Measurements from ENCODE around the gene CIB1.
A peak's percentile ranks its signal among the peaks of the same experiment; 100 is the strongest.

Gene CIB1

DNA sequence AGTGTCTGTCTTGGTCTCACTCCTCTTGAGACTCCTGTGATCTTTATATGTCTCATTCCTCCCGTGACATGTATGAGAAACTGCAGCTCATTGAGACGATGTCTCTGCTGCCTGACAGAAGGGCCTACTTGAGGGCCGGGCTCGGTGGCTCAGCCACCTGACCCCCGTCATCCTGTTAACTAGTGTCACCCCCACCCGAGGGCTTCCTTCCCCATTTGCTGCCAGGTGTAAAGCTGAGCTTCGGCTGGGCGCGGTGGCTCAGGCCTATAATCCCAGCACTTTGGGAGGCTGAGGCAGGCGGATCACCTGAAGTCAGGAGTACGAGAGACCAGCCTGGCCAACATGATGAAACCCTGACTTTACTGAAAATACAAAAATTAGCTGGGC, 19.9 kb downstream of the CIB1 start:
- DNase-seq: no peak

DNA sequence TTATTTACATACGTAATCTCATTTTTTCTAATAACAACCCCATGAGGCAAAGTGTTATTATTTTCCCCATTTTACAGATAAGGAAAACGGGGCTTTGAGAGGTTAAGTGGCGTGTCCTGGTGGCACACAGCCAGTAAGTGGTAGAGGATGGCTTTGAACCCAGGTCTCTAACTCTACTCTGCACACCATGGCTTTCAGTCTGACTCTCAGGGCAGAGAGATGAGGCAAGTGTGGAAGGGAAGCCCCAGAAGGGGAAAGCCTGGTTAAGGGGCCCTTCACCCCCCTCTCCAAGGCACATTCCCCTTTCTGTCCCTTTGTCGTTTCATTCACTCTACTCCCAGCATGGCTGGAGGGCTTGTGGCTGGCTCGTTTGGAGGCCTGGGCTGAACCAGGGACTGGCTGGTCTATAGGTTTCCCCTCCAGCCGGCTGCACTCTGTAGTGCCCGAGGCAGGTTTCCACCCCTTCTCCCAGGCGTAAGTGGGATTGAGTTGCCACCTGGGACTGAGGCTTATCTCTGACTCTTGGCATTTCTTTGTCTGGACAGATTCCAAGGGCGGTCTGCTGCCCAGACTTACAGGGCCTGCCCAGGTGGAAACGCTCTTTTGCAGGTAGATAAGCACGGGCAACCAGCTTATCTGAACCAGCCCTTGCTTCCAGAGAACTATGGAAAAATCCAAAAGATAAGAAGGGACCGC, 20.5 kb downstream of the CIB1 start:
- DNase-seq: no peak

GRCh38 chr15:90212221-90213098, 21.3 kb downstream of the CIB1 start:
- DNase-seq: no peak

- no peak for DNase-seq
Observed at GRCh38 chr15:90211440-90212143, 22.1 kb downstream of the CIB1 start.

DNA sequence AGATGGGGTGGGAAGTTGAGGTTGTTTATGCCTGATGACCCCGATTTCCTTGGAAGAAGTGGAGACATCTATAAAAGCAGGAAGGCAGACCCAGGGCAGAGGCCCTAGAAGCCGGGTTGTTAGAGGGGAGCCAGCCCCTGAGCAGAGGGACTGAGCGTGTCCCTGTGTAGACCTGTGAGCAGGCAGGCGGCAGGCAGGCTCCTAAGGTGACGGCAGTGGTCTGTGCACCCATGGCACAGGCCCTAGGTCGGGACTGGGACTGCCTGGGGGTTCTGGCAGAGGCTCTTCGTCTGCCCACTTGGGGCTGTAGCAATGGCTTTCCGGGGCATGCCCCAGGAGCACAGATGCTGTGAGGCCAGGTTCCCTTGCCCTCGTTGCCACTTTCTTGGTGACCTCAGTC, 22.7 kb downstream of the CIB1 start:
- no peak for DNase-seq

DNA sequence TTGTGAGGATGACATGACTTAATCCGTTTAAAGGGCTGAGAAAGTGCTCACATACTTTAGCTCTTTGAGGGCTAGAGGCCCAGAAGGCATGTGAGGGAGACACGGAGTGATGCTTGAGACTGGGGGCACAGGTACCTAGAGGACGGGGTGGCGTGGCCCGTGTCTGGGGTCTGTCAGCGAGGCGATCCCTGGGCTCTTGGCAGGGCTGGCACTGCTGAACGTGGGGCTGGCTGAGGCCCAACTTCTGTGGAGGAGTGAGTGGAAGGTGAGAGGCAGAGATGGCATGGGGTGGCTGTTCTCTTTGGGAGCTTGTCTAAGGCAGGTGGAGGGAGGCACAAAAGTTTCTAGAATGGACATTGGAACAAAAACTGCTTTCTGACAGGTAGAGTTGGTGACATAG, 23.1 kb downstream of the CIB1 start:
- DNase-seq: no peak

GRCh38 chr15:90209591-90209990, 24.1 kb downstream of the CIB1 start:
- no peak for DNase-seq

DNA sequence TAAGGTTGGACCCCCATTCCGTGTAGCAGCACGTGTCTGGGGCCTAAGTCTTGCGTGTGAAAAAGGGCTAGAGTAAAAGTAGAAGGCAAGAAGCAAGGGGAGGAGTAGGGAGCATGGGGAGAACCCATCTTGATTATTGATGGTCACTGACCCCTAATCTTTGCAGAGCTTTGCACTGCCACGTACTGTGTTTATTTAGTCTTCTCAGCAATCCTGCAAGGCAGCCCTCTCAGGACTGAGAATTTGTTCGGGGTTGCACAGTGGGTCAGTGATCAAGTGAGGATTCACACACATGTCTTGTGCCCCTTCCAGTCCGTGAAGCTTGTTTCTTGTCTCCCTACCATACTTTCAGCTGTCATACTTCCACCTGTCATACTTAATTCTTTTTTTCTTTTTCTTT, 25.4 kb downstream of the CIB1 start:
- no peak for DNase-seq

DNA sequence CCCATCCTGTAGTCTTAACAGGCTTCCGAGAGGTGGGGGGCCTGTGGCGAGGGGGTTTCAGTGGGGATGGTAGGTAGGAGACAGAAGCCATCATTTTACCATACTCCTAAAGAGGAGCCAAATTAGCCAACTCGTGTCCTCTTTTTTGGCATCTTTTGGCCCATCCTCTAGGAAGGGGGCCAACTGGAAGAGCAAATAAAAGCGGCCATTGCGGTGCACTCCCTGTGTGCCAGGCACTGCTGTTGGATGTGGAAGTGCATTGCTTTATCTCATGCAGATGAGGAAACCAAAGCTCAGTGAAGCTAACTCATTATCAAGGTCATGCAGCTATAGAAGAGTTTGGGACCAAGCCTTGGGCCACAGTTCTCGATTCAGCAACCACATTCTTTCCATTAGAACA, 26.5 kb downstream of the CIB1 start:
- DNase-seq: no peak

- no peak for DNase-seq
Observed at GRCh38 chr15:90205886-90206285, 27.9 kb downstream of the CIB1 start.

- peak; percentile 45 for DNase-seq
Observed at GRCh38 chr15:90205050-90205848, 28.5 kb downstream of the CIB1 start.

GRCh38 chr15:90203922-90204321, 29.8 kb downstream of the CIB1 start:
- DNase-seq: no peak

- no peak for DNase-seq
Observed at GRCh38 chr15:90203473-90203872, 30.3 kb downstream of the CIB1 start.

- DNase-seq: no peak
Observed at GRCh38 chr15:90202929-90203328, 30.8 kb downstream of the CIB1 start.

DNA sequence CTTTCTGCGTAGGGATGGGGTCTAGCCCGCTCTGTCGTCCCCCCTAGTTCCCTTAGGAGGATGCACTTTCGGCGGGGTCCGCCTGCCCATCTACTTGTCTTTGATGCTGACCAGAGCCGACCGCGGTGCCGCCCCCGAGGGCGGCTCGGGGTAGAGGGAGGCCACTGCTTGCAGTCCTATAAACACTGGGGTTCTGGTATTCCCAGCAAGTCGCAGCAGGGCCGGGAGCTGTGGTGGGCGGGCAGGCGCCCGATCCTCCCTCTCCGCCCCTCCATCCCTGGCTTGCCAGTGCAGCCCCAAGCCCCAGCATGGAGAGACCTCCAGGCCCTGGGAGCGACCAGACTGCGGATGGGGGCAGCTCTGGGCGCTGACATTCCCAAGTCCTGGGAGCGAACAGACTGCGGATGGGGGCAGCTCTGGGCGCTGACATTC, 31.8 kb downstream of the CIB1 start:
- no peak for DNase-seq

- no peak for DNase-seq
Observed at GRCh38 chr15:90201130-90201943, 32.4 kb downstream of the CIB1 start, which contains the start of gene SEMA4B. SEMA4B (plus strand) TSS chr15:90201330; CDS start chr15:90201579, 249 bp downstream.

- DNase-seq: no peak
Observed at GRCh38 chr15:90200534-90201129, 33.1 kb downstream of the CIB1 start.

- no peak for DNase-seq
Observed at GRCh38 chr15:90194655-90195054, 39.1 kb downstream of the CIB1 start.

- DNase-seq: no peak
Observed at GRCh38 chr15:90192961-90193786, 40.6 kb downstream of the CIB1 start.

- no peak for DNase-seq
Observed at GRCh38 chr15:90191794-90192509, 41.8 kb downstream of the CIB1 start.
